Natural killer cell (primary cell): ENCODE measurements around the gene TSEN54. TPM values are rescaled to one million over a fixed set of nuclear protein-coding genes. Genes with fewer than 3 reads are reported as not detected.

Experiments used
- ATAC-seq, 3 donors: fragments of 150-1000 bp in 2 of 3; fragments of 200-7000 bp in 1 of 3; cut with Tn5 transposase; 1 replicate in 1 of 3; 2 replicates in 2 of 3; pipeline ENCODE4 v1.10.0; 2021; ENCODE audit warnings: mild to moderate bottlenecking in 2 of 3, moderate library complexity in 2 of 3
- DNase-seq, 2 donors: peaks; one replicate each; pipeline versions ENCODE4 v3.0.0 to v3.0.0-alpha.2; 2013 to 2021; ENCODE audit warnings: mixed read lengths in 1 of 2
- H3K27ac ChIP-seq: one replicate; pipeline ENCODE4 v1.5.1; 2013; ENCODE audit warnings: mild to moderate bottlenecking, low read length
- H3K27me3 ChIP-seq: one replicate; pipeline ENCODE4 v1.6.1; 2013; ENCODE audit warnings: low read length; ENCODE audit not compliant: control insufficient read depth, insufficient read depth
- H3K36me3 ChIP-seq: one replicate; pipeline ENCODE4 v1.6.1; 2013; ENCODE audit warnings: low read length; ENCODE audit not compliant: control insufficient read depth, insufficient read depth
- H3K4me1 ChIP-seq: one replicate; pipeline ENCODE4 v1.6.1; 2013; ENCODE audit warnings: low read length; ENCODE audit not compliant: control insufficient read depth, insufficient read depth
- H3K4me3 ChIP-seq: one replicate; pipeline ENCODE4 v1.5.1; 2013; ENCODE audit warnings: low read length
- H3K9me3 ChIP-seq: one replicate; pipeline ENCODE4 v1.6.1; 2013; ENCODE audit warnings: low read length; ENCODE audit not compliant: control insufficient read depth, insufficient read depth
- H3K27ac Mint-ChIP-seq, 2 donors: one replicate each; pipeline ENCODE4 v1.8.0; 2022; ENCODE audit warnings: mild to moderate bottlenecking in 2 of 2, mixed read lengths in 2 of 2, moderate library complexity in 1 of 2
- H3K27me3 Mint-ChIP-seq, 2 donors: one replicate each; pipeline ENCODE4 v1.8.0; 2022; ENCODE audit warnings: low read depth in 2 of 2, mixed read lengths in 2 of 2
- H3K36me3 Mint-ChIP-seq: one replicate; pipeline ENCODE4 v1.8.0; 2022; ENCODE audit warnings: mixed read lengths
- H3K4me1 Mint-ChIP-seq, 2 donors: one replicate each; pipeline ENCODE4 v1.8.0; 2022; ENCODE audit warnings: mixed read lengths in 2 of 2
- H3K4me3 Mint-ChIP-seq: one replicate; pipeline ENCODE4 v1.8.0; 2022; ENCODE audit warnings: mild to moderate bottlenecking, moderate library complexity, mixed read lengths
- H3K9me3 Mint-ChIP-seq, 2 donors: one replicate each; pipeline ENCODE4 v1.8.0; 2022; ENCODE audit warnings: mixed read lengths in 2 of 2
- WGBS: methylation state at CpG from one replicate; pipeline ENCODE4 v1.1.7; 2013; ENCODE audit warnings: missing lambda C conversion rate; ENCODE audit not compliant: insufficient coverage; 5-methylcytosine and 5-hydroxymethylcytosine counted together
- intact Hi-C: fragments of 100-400 bp; cut with micrococcal nuclease; formaldehyde crosslinking; loops from one replicate; pipeline ENCODE4 v1.14.2; 2022
- total RNA-seq, 4 donors: library from RNA; stranded (reverse); fragments of 120-200 nt in 1 of 4; gene quantifications; one replicate each; pipeline versions ENCODE4 v1.2.3 to v1.2.4, GENCODE V29; 2013 to 2022
- TF ChIP-seq, protein P1 (sequence below): fragments of 200-600 bp; IDR thresholded peaks from one replicate; pipeline ENCODE4 v1.8.0; 2022; ENCODE audit warnings: antibody characterized with exemption

TSEN54 gene
- total RNA-seq, 3 donors from 2014 or later (not counting 1 experiment from before 2014, with no cell fraction given) = 180 to 224 (median 186) TPM

DNA sequence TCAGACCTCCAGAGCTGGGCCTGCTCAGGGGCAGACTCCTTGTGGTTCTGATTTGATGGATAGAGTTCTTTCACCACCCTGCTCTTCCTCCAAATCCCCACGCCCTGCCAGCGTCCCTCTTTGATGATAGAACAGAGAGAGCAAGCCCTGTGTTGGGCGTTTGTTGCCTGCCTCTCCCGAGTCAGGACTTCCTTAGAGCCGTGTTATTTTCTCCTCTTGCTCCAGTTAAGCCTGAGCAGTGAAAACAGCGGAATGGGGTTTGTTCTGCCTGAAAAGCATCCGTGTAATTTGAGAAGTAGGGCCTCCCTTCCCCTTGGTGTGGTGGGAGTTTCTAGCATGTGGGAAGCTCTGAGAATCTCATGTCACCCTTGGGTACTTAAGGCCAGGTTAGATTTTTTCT is 37.8 kb upstream of the TSEN54 start:
- H3K9me3 Mint-ChIP-seq = no peaks in the 10 kb centered on the region
- H3K4me3 Mint-ChIP-seq = no peak overlapping the region
- TF ChIP-seq, protein P1, sequence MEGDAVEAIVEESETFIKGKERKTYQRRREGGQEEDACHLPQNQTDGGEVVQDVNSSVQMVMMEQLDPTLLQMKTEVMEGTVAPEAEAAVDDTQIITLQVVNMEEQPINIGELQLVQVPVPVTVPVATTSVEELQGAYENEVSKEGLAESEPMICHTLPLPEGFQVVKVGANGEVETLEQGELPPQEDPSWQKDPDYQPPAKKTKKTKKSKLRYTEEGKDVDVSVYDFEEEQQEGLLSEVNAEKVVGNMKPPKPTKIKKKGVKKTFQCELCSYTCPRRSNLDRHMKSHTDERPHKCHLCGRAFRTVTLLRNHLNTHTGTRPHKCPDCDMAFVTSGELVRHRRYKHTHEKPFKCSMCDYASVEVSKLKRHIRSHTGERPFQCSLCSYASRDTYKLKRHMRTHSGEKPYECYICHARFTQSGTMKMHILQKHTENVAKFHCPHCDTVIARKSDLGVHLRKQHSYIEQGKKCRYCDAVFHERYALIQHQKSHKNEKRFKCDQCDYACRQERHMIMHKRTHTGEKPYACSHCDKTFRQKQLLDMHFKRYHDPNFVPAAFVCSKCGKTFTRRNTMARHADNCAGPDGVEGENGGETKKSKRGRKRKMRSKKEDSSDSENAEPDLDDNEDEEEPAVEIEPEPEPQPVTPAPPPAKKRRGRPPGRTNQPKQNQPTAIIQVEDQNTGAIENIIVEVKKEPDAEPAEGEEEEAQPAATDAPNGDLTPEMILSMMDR = no peak
- ATAC-seq (no peak), DNase-seq (no peak)
- 97% methylated on average over 7 of the region's 7 CpGs for whole genome bisulfite sequencing
- Histone ChIP-seq H3K4me3 (no peak overlapping the region), H3K27ac (no peak overlapping the region), H3K4me1 (no peaks in the 10 kb centered on the region), H3K36me3 (peaks cover 4% of the 10 kb centered on the region), H3K27me3 (no peaks in the 10 kb centered on the region), H3K9me3 (no peaks in the 10 kb centered on the region)
- no peaks in the 10 kb centered on the region for H3K27me3 Mint-ChIP-seq
- no peak overlapping the region for H3K27ac Mint-ChIP-seq
- intact Hi-C loops = no loop called here
- peaks cover 5 to 9% of the 10 kb centered on the region in 2 donors for H3K4me1 Mint-ChIP-seq
- no peaks in the 10 kb centered on the region for H3K36me3 Mint-ChIP-seq

DNA sequence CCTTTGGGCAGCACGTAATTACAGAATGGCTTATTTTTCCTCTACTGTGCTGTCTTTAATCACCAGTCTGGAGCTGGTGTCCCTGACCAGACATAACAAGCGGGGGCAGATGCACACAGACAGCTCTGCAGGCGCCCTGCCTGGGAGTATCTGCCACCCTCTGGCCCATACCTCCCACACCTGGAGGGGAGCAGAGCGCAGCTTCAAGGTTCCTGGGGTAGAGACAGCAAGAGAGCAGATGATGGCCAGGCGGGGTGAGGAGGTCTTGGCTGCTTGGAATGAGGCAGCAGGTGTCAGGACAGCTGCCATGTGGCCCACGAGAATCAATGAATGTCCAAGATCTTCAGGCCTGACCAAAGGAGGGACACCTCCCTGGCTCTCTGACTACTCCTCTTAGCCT is 36.0 kb upstream of the TSEN54 start:
- Mint-ChIP-seq H3K27ac (peak overlapping the region in 1 of 2 donors; percentile 70), H3K4me1 (peaks cover 5 to 9% of the 10 kb centered on the region in 2 donors), H3K27me3 (no peaks in the 10 kb centered on the region), H3K36me3 (no peaks in the 10 kb centered on the region), H3K4me3 (no peak overlapping the region), H3K9me3 (no peaks in the 10 kb centered on the region)
- DNase-seq = no peak
- H3K36me3 ChIP-seq = no peaks in the 10 kb centered on the region
- no peak for ATAC-seq
- H3K4me1 ChIP-seq = no peaks in the 10 kb centered on the region
- H3K27ac ChIP-seq = no peak overlapping the region
- no peak overlapping the region for H3K4me3 ChIP-seq
- no peaks in the 10 kb centered on the region for H3K9me3 ChIP-seq
- no peaks in the 10 kb centered on the region for H3K27me3 ChIP-seq
- intact Hi-C loops = no loop called here
- TF ChIP-seq, protein P1 = no peak
- WGBS = 96% methylated on average over 6 of the region's 6 CpGs

DNA sequence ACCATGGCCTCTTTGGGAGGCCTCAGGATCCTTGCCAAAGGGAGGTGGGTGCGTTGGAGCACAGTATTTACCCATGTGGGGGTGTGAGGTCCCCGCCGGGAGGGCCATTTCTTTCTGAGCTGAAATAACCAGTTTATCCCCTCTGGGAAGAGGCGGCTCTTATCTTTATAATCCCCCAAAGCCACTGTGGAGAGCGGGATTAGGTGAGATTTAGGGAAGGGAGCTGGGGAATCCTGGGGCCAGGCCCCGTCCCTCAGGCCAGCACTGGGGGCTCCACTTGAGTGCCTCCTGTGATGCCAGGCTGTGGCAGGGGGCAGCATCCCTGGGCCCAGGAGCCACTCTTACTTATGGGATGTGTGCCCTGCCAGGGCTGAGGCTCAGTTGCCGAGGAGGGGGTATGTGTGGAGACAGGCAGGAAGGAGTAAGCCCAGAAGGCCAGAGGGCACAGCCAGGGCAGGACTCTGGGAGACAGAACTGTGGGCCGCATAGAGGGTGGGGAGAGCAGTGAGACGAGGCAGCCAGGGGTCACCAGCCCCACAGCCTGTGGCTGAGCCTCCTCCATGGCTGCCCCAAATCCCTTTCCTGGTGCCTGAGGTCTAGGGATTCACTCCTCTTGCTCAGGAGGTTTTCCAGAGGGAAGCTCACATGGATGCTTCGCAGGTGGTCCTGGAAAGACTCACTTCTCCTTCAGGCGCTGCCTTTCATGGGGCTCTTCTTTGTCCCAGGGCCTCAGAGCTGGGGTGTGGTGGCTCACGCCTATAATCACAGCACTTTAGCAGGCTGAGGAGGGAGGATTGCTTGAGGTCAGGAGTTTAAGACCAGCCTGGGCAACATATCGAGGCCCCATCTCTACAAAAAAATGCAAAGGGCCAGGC is 34.9 kb upstream of the TSEN54 start:
- Mint-ChIP-seq H3K27ac (peak overlapping the region in 1 of 2 donors; percentile 70), H3K27me3 (no peaks in the 10 kb centered on the region)

More for the DNA sequence above, 34.9 kb upstream of the TSEN54 start:
- Histone ChIP-seq H3K4me3 (no peak overlapping the region), H3K27me3 (no peaks in the 10 kb centered on the region), H3K4me1 (peaks cover 3% of the 10 kb centered on the region), H3K9me3 (no peaks in the 10 kb centered on the region), H3K36me3 (no peaks in the 10 kb centered on the region), H3K27ac (no peak overlapping the region)
- Mint-ChIP-seq H3K4me1 (peaks cover 3 to 12% of the 10 kb centered on the region in 2 donors), H3K36me3 (no peaks in the 10 kb centered on the region), H3K4me3 (no peak overlapping the region), H3K9me3 (no peaks in the 10 kb centered on the region)
- TF ChIP-seq, protein P1 = no peak
- ATAC-seq (no peak), DNase-seq (no peak)
- WGBS = 95% methylated on average over 10 of the region's 13 CpGs
- intact Hi-C loops = no loop called here
